HG02798 (cell line): ENCODE measurements around the gene GALNT16.

Source experiments
- ATAC-seq: cut with Tn5 transposase; IDR thresholded peaks from one replicate; pipeline ENCODE4 v1.9.1; 2021; ENCODE audit warnings: mild to moderate bottlenecking; ENCODE audit not compliant: unreplicated experiment, poor library complexity

The GALNT16 gene

DNA sequence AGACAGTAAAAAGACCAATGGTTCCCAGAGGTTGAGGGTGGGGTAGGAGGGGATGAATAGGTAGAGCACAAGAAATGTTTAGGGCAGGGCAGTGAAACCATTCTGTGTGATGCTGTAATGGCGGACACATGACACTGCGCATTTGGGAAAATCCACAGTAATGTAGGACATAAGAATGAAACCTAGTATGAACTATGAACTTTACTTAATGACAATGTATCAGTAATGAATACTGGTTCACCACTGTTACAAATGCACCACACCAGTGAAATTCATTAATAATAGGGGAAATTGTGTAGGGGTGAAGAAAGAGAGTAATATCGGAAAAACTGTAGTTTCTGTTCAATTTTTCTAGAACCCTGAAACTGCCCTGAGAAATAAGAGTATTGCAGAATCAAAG is 132.5 kb downstream of the GALNT16 start:
- ATAC-seq: no peak

DNA sequence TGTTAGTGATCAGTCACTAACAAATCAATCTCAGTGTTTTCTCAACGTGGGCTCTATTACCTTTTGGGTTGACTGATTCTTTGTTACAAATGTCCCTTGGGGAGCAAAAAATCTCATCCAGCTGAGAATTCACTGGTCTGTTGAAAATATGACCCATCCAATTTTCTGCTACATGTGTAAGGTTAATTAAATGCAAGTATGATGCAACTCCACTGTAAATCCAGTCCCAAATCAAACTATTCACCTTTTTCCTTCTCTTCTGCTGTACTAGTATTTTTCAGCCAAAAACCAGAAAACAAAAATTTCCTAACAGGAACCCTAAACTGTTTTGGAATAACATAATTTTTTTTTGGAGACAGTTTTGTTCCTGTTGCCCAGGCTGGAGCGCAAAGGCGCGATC is 136.0 kb downstream of the GALNT16 start:
- no peak for ATAC-seq

DNA sequence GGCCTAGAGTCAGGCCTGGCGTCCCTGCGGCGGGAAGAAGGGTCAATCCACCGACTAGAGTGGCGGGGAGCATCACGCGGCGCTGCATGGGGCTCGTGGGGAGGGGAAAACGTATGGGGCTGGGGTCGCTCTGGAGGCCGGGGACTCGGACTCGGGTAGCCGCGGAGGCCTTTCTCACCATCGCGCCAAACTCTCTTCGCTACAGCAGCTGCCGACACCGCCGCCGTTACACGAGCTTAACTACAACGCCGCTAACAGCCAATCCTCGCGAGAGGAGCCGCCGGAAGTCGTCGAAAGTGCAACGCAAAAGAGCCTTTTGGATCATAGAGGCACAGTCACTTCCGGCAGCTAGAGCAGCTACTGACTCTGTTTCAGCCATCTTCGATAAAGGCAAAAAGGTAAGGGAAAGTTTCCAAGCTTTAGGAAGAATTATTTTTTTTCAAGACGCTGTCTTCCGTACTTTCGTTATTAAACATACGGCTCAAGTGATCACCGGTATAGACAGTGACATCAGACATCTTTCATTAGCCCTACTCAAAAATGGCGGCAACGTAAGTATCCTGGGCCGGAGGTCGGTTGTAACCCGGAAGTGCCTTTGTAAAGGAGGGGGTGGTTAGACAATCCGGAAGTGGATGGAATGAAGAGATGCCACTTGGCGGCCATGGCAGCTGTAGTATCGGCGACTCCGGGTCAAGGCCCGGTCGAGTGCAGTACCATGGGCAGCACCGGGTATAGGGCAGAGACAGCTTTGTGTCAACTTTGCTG is 138.3 kb downstream of the GALNT16 start, which contains the start of the genes ERH and SLC39A9:
TSS of gene ERH (minus strand) at position 247 of the 765 bp plus-strand sequence. CDS start at position 181, 66 bp downstream.
TSS of gene SLC39A9 (plus strand) at position 640 of the 765 bp plus-strand sequence. CDS start 678 bp downstream, outside the sequence.
- ATAC-seq: peak; percentile 90

DNA sequence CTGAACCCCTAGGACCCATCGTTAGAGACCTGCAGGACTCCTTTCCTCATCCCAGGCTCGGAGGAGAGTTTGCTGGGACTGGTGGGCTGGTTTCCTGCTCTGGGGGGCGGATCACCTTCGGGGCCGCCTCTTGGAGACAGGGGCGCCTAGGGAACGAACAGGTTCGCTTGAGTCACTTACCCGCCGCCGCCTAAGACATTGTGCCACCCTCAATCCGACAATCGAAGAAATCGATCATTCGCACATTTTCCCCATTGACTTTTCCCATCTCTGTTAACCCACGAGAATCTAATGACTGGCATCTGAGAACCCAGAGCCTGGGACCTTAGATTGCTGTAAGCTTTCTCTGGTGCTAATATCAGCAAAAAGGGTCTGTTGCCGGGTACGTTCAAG is 138.9 kb downstream of the GALNT16 start:
- ATAC-seq: no peak

DNA sequence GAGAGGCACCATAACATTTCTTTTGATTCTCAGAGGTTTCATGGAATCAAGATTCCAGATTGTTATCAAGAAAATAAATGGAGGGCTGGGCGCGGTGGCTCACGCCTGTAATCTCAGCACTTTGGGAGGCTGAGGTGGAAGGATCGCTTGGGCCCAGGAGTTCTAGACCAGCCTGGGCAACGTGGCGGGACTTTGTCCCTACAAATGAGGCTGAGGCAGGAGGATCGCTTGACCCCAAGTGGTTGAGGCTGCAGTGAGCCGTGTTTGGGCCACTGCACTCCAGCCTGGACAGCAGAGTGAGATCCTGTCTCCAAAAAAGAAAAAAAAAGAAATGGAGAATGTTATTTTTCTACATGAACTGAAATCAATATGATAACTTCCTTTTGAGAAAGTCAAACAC is 139.8 kb downstream of the GALNT16 start:
- no peak for ATAC-seq

DNA sequence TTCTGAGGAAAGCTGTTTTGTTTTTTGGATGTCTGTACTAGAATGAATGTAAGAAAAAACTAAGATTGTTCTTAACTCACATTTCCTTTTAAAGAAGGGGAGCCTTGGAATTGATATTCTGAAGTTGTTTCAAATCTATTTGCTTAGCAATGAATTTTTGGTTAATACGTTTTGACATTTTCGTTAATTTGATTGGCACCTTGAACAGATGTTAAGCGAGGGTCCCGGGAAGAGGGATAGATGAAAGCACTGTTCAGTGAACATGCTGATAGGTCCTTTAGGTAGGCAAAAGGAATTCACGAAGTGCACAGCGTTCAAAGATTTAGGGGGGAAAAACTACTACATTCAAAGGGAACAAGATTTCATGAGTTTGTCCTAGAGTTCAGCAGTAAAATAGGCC is 140.2 kb downstream of the GALNT16 start:
- ATAC-seq: no peak

DNA sequence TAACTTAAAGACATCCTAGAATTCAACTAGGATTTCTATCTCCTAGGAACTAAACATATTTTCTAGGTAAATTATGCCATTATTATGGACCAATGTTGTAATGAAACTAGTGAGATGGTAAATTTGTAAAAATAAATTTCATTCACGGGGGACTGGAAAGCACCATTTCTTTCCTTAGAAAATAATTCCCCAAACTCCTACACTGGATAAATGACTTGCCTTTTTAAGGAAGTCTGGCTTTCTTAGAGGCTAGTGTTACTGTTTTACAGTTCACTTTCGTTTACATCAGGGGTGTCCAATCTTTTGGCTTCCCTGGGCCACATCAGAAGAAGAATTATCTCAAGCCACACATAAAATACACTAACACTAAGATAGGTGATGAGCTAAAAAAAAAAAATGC is 141.9 kb downstream of the GALNT16 start:
- no peak for ATAC-seq

DNA sequence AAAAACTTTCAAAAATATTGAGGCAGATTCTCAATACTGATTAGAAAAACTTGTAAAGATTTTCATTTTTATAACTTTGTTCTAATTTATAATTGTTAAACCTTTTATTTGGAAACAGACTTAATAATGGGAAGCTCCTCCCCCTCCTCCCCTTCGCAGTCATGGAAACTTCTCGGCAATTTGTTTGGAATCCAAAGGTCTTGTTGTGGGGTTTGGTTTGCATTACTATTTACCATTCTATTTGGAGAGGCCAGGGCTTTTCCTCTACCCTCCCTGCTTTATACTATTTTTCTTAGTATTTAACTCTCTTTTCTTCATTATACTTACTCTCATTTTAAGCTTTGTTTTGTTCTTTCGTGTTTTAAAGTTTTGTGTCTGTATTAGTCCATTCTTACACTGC is 144.5 kb downstream of the GALNT16 start:
- no peak for ATAC-seq

DNA sequence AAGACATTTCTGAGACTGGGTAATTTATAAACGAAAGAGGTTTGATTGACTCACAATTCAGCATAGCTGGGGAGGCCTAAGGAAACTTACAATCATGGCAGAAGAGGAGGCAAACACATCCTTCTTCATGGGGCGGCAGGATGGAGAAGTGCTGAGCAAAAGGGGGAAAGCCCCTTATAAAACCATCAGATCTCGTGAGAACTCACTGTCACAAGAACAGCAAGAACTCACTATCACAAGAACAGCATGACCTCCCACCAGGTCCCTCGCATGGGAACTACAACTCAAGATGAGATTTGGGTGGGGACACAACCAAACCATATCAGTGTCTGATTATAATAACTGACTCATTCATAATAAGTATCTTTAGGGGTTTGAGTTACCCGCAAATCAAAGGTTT is 144.9 kb downstream of the GALNT16 start:
- no peak for ATAC-seq

DNA sequence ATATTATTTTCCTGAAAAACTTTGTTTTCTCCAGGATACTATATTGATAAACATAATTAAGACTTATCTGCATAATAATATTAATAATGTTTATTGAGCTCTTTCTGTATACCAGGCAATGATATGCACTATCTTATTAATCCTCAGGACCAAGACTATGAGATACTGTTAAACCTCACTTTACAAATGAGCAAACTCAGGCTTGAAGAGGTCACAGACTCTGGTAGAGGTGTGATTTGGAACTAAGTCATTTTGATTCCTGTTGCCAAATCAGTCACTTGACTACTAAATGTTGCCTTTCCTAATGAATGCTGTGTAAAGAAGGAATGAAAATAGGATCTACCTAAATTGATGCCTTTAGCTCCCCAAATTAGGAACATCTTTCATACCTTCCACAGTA is 145.8 kb downstream of the GALNT16 start:
- ATAC-seq: no peak
